ENCODE data around the gene PAGR1.
"Not testable (repeated sequence)": the region's sequence is repeated elsewhere in the genome, so short reads cannot be mapped to it uniquely, and the experiment has no call there.

Gene PAGR1

DNA sequence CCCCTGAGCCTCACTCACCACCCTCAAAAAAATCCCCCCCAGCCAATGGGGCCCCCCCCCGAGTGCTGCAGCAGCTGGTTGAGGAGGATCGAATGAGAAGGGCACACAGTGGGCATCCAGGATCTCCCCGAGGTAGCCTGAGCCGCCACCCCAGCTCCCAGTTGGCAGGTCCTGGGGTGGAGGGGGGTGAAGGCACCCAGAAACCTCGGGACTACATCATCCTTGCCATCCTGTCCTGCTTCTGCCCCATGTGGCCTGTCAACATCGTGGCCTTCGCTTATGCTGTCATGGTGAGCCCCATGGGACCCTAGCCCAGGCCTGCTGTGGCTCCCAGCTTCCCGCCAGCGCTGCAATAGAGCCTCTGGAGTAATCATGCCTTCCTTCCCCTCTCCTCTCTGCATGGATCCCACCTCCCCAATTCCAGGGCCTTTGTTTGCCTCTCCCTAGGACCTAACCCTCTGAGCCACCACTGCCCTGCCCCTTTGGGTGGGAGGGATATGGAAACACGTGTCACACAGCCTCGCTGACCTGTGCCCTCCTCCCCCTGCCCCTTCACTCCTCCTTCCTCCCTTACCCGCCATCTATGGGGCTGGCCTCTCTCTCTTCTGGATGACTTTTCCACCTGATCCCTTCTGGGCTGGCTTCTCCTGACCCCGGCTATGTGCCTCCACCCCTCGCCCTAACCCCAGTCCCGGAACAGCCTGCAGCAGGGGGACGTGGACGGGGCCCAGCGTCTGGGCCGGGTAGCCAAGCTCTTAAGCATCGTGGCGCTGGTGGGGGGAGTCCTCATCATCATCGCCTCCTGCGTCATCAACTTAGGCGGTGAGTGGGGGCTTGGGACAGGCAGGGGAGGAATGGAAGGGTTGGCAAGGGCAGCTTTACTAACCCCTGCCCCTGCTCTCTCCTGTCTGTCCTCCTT is 2.0 kb upstream of the PAGR1 start:
- DNase-seq = no peak

GRCh38 chr16:29814592-29814991 is 1.4 kb upstream of the PAGR1 start:
- DNase-seq = no peak

DNA sequence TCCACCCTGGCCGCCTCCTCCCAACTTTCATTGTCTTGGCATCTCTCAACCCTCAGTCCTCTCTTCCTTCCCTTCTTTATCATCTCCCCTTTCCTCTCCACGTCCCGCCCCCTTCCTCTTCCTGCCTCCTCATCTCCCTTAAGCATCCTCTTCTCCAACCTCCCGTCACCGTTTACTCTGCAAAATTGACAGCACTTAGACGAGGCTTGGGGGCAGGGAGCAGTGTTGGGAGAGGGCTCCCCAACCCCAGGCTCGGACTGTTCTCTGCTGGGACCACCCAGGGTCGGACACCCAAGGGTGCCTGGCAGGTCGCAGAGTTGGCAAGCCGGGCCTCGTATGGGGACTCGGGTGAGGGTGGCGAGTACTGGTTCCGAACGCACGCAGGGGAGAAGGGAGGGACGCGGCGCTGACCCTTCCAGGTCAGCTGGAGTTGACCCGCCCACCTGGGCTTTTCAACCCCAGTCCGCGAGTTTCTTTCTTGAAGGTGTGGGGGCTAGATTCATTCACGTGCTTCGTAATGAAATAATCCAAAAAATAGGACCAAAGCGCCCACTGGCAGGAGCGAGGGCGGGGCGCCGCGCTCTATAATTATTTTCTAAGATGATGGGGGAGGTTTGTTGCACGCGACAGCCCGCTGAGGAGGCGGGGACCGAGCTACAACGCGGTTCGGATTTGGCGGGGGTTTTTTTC is 775 bp upstream of the PAGR1 start:
- no peak for DNase-seq

- DNase-seq = no peak
These were observed 916 bp downstream of the PAGR1 start for GRCh38 chr16:29816694-29817441.

- DNase-seq = no peak
These were observed 2.1 kb downstream of the PAGR1 start for GRCh38 chr16:29818082-29818481.

- DNase-seq = no peak
These were observed 3.6 kb downstream of the PAGR1 start for GRCh38 chr16:29819506-29819905.

GRCh38 chr16:29820271-29820701 is 4.3 kb downstream of the PAGR1 start, which contains the start of gene MVP:
MVP (plus strand) TSS chr16:29820462; CDS start chr16:29830550, 10,088 bp downstream.
- peak; percentile 76 for DNase-seq

GRCh38 chr16:29820730-29821642 is 5.0 kb downstream of the PAGR1 start:
- DNase-seq = peak; percentile 30

- no peak for DNase-seq
These were observed 5.7 kb downstream of the PAGR1 start for GRCh38 chr16:29821643-29822115.

DNA sequence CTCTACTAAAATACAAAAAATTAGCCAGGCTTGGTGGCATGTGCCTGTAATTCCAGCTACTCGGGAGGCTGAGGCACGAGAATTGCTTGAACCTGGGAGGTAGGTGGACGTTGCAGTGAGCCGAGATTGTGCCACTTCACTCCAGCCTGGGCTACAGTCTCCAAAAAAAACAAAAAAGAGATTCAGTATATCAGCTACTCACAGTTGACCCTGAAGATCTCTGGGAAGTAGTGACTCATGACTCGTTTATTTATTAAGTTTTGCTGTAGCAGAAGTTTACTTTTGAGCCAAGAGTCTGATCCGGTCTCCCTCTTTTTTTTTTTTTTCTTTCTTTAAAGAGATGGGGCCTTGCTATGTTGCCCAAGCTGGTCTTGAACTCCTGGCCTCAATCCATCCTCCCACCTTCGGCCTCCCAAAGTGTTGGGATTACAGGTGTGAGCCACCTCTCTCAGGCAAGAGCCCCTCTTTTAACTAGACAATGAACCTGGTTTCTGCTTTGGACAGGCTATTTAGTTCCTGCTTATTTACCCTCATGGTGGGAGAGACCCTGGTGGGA is 8.7 kb downstream of the PAGR1 start:
- no peak for DNase-seq

- peak; percentile 94 for DNase-seq
These were observed 9.4 kb downstream of the PAGR1 start for GRCh38 chr16:29825145-29826044.

DNA sequence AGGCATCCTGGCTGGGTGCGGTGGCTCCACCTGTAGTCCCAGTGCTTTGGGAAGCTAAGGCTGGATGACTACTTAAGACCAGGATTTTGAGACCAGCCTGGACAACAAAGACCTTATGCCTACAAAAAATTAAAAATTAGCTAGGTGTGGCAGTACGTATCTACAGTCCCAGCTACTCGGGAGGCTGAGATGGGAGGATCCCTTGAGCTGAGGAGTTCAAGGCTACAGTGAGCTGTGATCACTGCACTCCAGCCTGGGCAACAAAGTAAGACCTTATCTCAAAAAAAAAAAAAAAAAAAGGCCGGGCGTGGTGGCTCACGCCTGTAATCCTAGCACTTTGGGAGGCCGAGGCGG is 10.4 kb downstream of the PAGR1 start:
- no peak for DNase-seq

- no peak for DNase-seq
These were observed 14.8 kb downstream of the PAGR1 start for GRCh38 chr16:29830774-29831173.

GRCh38 chr16:29831490-29831889 is 15.5 kb downstream of the PAGR1 start:
- DNase-seq = no peak

- not testable (repeated sequence) for DNase-seq
These were observed 17.3 kb downstream of the PAGR1 start for GRCh38 chr16:29833219-29833618.

GRCh38 chr16:29834079-29834478 is 18.1 kb downstream of the PAGR1 start:
- no peak for DNase-seq

- DNase-seq = no peak
These were observed 20.0 kb downstream of the PAGR1 start for GRCh38 chr16:29835926-29836325.

DNA sequence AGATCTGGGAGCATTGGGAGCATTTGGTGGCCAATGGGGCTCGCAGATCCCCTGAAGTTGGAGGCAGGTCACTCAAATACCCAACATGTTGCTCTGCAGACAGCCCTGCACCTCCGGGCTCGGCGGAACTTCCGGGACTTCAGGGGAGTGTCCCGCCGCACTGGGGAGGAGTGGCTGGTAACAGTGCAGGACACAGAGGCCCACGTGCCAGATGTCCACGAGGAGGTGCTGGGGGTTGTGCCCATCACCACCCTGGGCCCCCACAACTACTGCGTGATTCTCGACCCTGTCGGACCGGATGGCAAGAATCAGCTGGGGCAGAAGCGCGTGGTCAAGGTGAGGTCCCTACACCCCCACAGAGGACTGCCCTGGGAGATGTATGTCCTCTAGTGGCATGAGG is 20.7 kb downstream of the PAGR1 start:
- no peak for DNase-seq

DNA sequence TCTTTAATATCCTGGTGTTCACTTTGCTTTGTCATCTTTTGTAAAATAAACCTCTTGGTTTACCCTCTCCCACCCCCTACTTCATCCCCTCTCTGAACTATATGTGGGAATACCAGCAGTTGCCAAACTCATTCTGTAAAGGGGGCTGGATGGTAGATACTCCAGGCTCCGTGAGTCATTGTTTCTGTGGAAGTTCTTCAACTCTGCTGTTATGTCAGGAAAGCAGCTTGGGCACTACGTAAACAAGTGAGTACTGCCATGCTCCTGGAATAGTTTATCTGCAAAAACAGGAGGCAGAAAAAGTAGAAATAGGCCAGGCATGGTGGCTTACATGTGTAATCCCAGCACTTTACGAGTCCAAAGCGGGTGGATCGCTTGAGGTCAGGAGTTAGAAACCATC is 21.9 kb downstream of the PAGR1 start:
- DNase-seq = no peak

GRCh38 chr16:29839822-29840221 is 23.9 kb downstream of the PAGR1 start:
- no peak for DNase-seq

GRCh38 chr16:29840240-29840639 is 24.3 kb downstream of the PAGR1 start:
- DNase-seq = no peak
